Right atrium auricular region (tissue), 2 donors: ENCODE data around the gene ATP23. TPM values are rescaled to one million over a fixed set of nuclear protein-coding genes. Genes with fewer than 3 reads are reported as not detected.

ENCODE experiments used
- DNase-seq: peaks from one replicate; pipeline ENCODE4 v3.0.0-alpha.2; 2019; ENCODE audit warnings: low spot score
- H3K27ac ChIP-seq, 2 donors: fragments of 200-600 bp; sonication (generic); 1 replicate in 1 of 2; 2 replicates in 1 of 2; pipeline ENCODE4 v1.5.1; 2016 to 2019
- H3K27me3 ChIP-seq, 2 donors: fragments of 200-600 bp; sonication (generic); one replicate each; pipeline versions ENCODE4 v1.5.1 to v1.6.0; 2017 to 2019
- H3K36me3 ChIP-seq: fragments of 200-600 bp; sonication (generic); one replicate; pipeline ENCODE4 v1.5.1; 2016
- H3K4me1 ChIP-seq, 2 donors: fragments of 200-600 bp; sonication (generic); one replicate each; pipeline versions ENCODE4 v1.5.1 to v1.6.0; 2017 to 2019
- H3K4me3 ChIP-seq, 2 donors: fragments of 200-600 bp; sonication (generic); 1 replicate in 1 of 2; 2 replicates in 1 of 2; pipeline ENCODE4 v1.5.1; 2017 to 2019; ENCODE audit warnings: mild to moderate bottlenecking in 1 of 2, moderate library complexity in 1 of 2
- H3K9me3 ChIP-seq, 2 donors: fragments of 200-600 bp; sonication (generic); one replicate each; pipeline ENCODE4 v1.5.1; 2019
- CTCF ChIP-seq, 2 donors: fragments of 200-600 bp; sonication (generic); IDR thresholded peaks; one replicate each; pipeline ENCODE4 v1.5.1; 2019; ENCODE audit warnings: antibody characterized with exemption in 2 of 2
- total RNA-seq, 2 donors: library from RNA; depleted of rRNA; stranded (reverse); fragments of >200 nt; gene quantifications; one replicate each; pipeline ENCODE4 v1.1.0, GENCODE V29; 2016

ATP23 gene
- total RNA-seq, 2 donors from 2014 or later: 2.6 to 6.0 TPM

GRCh38 chr12:57944313-57945023 lies 3.1 kb downstream of the ATP23 start:
- Histone ChIP-seq H3K36me3 (no peaks in the 10 kb centered on the region), H3K4me3 (no peak overlapping the region), H3K27me3 (no peaks in the 10 kb centered on the region), H3K27ac (no peak overlapping the region), H3K9me3 (no peaks in the 10 kb centered on the region), H3K4me1 (peaks cover 0 to 20% of the 10 kb centered on the region in 2 donors)
- TF ChIP-seq CTCF (IDR thresholded peaks at IDR 0.05): no peak
- no peak for DNase-seq

GRCh38 chr12:57952766-57953165 lies 11.4 kb downstream of the ATP23 start:
- no peaks in the 10 kb centered on the region for H3K9me3 ChIP-seq
- H3K4me1 ChIP-seq: no peaks in the 10 kb centered on the region
- DNase-seq: no peak
- no peak overlapping the region for H3K4me3 ChIP-seq
- peaks cover 11% of the 10 kb centered on the region for H3K36me3 ChIP-seq
- H3K27ac ChIP-seq: no peak overlapping the region
- no peak for TF ChIP-seq CTCF (IDR thresholded peaks at IDR 0.05)
- no peaks in the 10 kb centered on the region for H3K27me3 ChIP-seq

GRCh38 chr12:57954768-57955167 lies 13.4 kb downstream of the ATP23 start:
- no peak for DNase-seq
- Histone ChIP-seq H3K9me3 (no peaks in the 10 kb centered on the region), H3K27ac (no peak overlapping the region), H3K27me3 (no peaks in the 10 kb centered on the region), H3K36me3 (peaks cover 20% of the 10 kb centered on the region), H3K4me1 (no peaks in the 10 kb centered on the region), H3K4me3 (no peak overlapping the region)
- TF ChIP-seq CTCF (IDR thresholded peaks at IDR 0.05): no peak

- DNase-seq: no peak
- peaks cover 0 to 12% of the 10 kb centered on the region in 2 donors for H3K9me3 ChIP-seq
- no peaks in the 10 kb centered on the region for H3K4me1 ChIP-seq
Measured at GRCh38 chr12:57958061-57958657, 16.8 kb downstream of the ATP23 start.

GRCh38 chr12:57964421-57964820 lies 23.1 kb downstream of the ATP23 start:
- Histone ChIP-seq H3K4me3 (no peak overlapping the region), H3K27me3 (no peaks in the 10 kb centered on the region), H3K36me3 (no peaks in the 10 kb centered on the region), H3K27ac (no peak overlapping the region), H3K4me1 (no peaks in the 10 kb centered on the region), H3K9me3 (peaks cover 0 to 37% of the 10 kb centered on the region in 2 donors)
- DNase-seq: no peak
- no peak for TF ChIP-seq CTCF (IDR thresholded peaks at IDR 0.05)

More at GRCh38 chr12:57958061-57958657, 16.8 kb downstream of the ATP23 start:
- TF ChIP-seq CTCF (IDR thresholded peaks at IDR 0.05): no peak
- Histone ChIP-seq H3K27ac (no peak overlapping the region), H3K27me3 (no peaks in the 10 kb centered on the region), H3K36me3 (peaks cover 20% of the 10 kb centered on the region), H3K4me3 (no peak overlapping the region)
